Fibroblast of lung (primary cell): ENCODE results near the gene GHSR.

Experiments used
- EZH2 ChIP-seq: IDR thresholded peaks from 2 replicates; pipeline ENCODE4 v1.5.1; 2012; ENCODE audit warnings: low read length, control low read depth, mild to moderate bottlenecking; ENCODE audit errors: missing control alignments
- TF ChIP-seq, protein P1 (sequence below), 2 donors: IDR thresholded peaks in 1 of 2; conservative IDR thresholded peaks in 1 of 2; 1 replicate in 1 of 2; 2 replicates in 1 of 2; pipeline ENCODE4 v1.5.1; 2011 to 2012; ENCODE audit warnings: low read length in 2 of 2, control low read depth in 1 of 2, inconsistent platforms in 1 of 2, low read depth in 1 of 2, mild to moderate bottlenecking in 1 of 2

DNA sequence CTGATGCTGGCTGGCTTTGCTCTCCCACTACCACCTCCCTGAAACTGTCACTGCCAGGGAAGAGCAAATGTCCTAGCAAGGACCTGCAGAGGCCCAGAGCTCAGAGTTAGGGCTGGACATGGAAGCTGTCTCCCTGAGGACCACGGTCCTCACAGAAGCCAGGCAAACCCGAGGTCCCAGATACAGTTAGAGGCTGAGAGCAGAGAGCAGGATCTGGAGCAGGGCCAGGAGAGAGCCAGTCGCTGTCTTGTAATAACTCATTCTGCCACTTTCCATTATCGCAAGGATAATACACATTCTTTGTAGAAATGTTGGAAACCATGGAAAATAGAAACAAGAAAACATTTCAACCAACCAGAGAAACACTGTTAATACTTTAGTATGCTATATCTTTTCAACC is 10.1 kb downstream of the GHSR start:
- TF ChIP-seq, protein P1, sequence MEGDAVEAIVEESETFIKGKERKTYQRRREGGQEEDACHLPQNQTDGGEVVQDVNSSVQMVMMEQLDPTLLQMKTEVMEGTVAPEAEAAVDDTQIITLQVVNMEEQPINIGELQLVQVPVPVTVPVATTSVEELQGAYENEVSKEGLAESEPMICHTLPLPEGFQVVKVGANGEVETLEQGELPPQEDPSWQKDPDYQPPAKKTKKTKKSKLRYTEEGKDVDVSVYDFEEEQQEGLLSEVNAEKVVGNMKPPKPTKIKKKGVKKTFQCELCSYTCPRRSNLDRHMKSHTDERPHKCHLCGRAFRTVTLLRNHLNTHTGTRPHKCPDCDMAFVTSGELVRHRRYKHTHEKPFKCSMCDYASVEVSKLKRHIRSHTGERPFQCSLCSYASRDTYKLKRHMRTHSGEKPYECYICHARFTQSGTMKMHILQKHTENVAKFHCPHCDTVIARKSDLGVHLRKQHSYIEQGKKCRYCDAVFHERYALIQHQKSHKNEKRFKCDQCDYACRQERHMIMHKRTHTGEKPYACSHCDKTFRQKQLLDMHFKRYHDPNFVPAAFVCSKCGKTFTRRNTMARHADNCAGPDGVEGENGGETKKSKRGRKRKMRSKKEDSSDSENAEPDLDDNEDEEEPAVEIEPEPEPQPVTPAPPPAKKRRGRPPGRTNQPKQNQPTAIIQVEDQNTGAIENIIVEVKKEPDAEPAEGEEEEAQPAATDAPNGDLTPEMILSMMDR (conservative IDR thresholded peaks at IDR 0.05 in 1 of 2, IDR thresholded peaks at IDR 0.05 in 1 of 2; ENCODE audit: low read depth in 1 of 2, low read length in 2 of 2) = no peak
- no peak for TF ChIP-seq EZH2
